ENCODE measurements around the gene BACH1. TPM values are rescaled to one million over a fixed set of nuclear protein-coding genes. Genes with fewer than 3 reads are reported as not detected.
"Not testable (repeated sequence)": the region's sequence is repeated elsewhere in the genome, so short reads cannot be mapped to it uniquely, and the experiment has no call there.

BACH1 gene
- total RNA-seq (10 to 100 TPM; 46.5 to 49.0 TPM), polyA plus RNA-seq (10 to 100 TPM; 19.1 to 19.4 TPM)

GRCh38 chr21:29298348-29299045 is at the start of gene BACH1:
Gene BACH1, plus strand, starts transcription at chr21:29298922. Its CDS starts 22,359 bp downstream, at chr21:29321281.
- Histone ChIP-seq H3K36me3 (ENCODE audit: insufficient read depth, low read length) (no peaks in the 10 kb centered on the region), H3K27me3 (ENCODE audit: insufficient read depth, low read length) (no peaks in the 10 kb centered on the region), H3K4me1 (ENCODE audit: insufficient read depth, low read length) (peaks cover 61% of the 10 kb centered on the region), H3K4me3 (ENCODE audit: low read length in 2 of 2) (peak within 1 kb of the TSS; percentile 32 to 67), H3K9me3 (ENCODE audit: control insufficient read depth in 1 of 2, low read length in 2 of 2) (no peaks in the 10 kb centered on the region), H3K27ac (ENCODE audit: low read depth, low read length) (peak within 1 kb of the TSS; percentile 47)
- Mint-ChIP-seq H3K27ac (peak within 1 kb of the TSS; percentile 70 to 94 (median 85)), H3K4me1 (peaks cover 50 to 84% (median 68%) of the 10 kb centered on the region in 4 donors), H3K9me3 (peaks cover 0 to 2% (median 0%) of the 10 kb centered on the region in 8 donors), H3K4me3 (peak within 1 kb of the TSS; percentile 86 to 95 (median 90)), H3K36me3 (peaks cover 0 to 4% of the 10 kb centered on the region in 2 donors), H3K27me3 (no peaks in the 10 kb centered on the region)
- CTCF ChIA-PET (ENCODE audit: partially characterized antibody), result interaction anchor here (0.7 to 2.8 kb wide), 10 partner anchors 10 to 219 kb away, joined by 3 to 14 read pairs (median 4); no protein-coding TSS in a partner anchor
- DNase-seq, result peak; percentile 76 to 83 (median 80)
- POLR2A ChIA-PET (ENCODE audit: partially characterized antibody), result interaction anchor here (1.2 to 4.3 kb wide), 7 partner anchors 15 to 305 kb away, joined by 3 to 42 read pairs (median 10); partner anchors contain the start of genes CCT8 and USP16
- intact Hi-C loops (cut with micrococcal nuclease), result loop anchor here (1.0 to 10.0 kb wide), 5 partner anchors 102 to 414 kb away; partner anchors contain the start of genes CCT8 and USP16

- H3K4me1 ChIP-seq (ENCODE audit: insufficient read depth, low read length); CTCF ChIA-PET (ENCODE audit: partially characterized antibody); H3K4me3 Mint-ChIP-seq; H3K36me3 Mint-ChIP-seq; H3K4me1 Mint-ChIP-seq; intact Hi-C loops (cut with micrococcal nuclease); H3K27ac ChIP-seq (ENCODE audit: low read depth, low read length); H3K9me3 ChIP-seq (ENCODE audit: control insufficient read depth in 1 of 2, low read length in 2 of 2); H3K27me3 Mint-ChIP-seq; H3K27me3 ChIP-seq (ENCODE audit: insufficient read depth, low read length); DNase-seq; H3K4me3 ChIP-seq (ENCODE audit: low read length in 2 of 2); H3K36me3 ChIP-seq (ENCODE audit: insufficient read depth, low read length): not testable (repeated sequence)
- peaks cover 2 to 23% (median 19%) of the 10 kb centered on the region in 8 donors for H3K9me3 Mint-ChIP-seq
- H3K27ac Mint-ChIP-seq, result peak overlapping the region in 1 of 7 donors; percentile 34
- POLR2A ChIA-PET (ENCODE audit: partially characterized antibody), result interaction anchor here (0.6 kb wide), 1 partner anchor 128 kb away, joined by 3 read pairs; no protein-coding TSS in a partner anchor
These were observed 49.4 kb upstream of the BACH1 start for GRCh38 chr21:29249289-29249688.

GRCh38 chr21:29250636-29251035 is 48.1 kb upstream of the BACH1 start:
- CTCF ChIA-PET (ENCODE audit: partially characterized antibody), result no interaction called here
- no peak overlapping the region for H3K4me3 Mint-ChIP-seq
- no peak overlapping the region for H3K4me3 ChIP-seq (ENCODE audit: low read length in 2 of 2)
- peaks cover 0 to under 1% (median 0%) of the 10 kb centered on the region in 4 donors for H3K4me1 Mint-ChIP-seq
- no peaks in the 10 kb centered on the region for H3K4me1 ChIP-seq (ENCODE audit: insufficient read depth, low read length)
- no peak for DNase-seq
- POLR2A ChIA-PET (ENCODE audit: partially characterized antibody), result no interaction called here
- H3K36me3 Mint-ChIP-seq, result peaks cover 6% of the 10 kb centered on the region in 2 donors
- H3K36me3 ChIP-seq (ENCODE audit: insufficient read depth, low read length), result no peaks in the 10 kb centered on the region
- no peak overlapping the region for H3K27ac ChIP-seq (ENCODE audit: low read depth, low read length)
- H3K9me3 Mint-ChIP-seq, result peaks cover 2 to 33% (median 27%) of the 10 kb centered on the region in 8 donors
- H3K27me3 ChIP-seq (ENCODE audit: insufficient read depth, low read length), result no peaks in the 10 kb centered on the region
- intact Hi-C loops (cut with micrococcal nuclease), result no loop called here
- H3K27ac Mint-ChIP-seq, result no peak overlapping the region
- peaks cover 4 to 6% of the 10 kb centered on the region in 2 donors for H3K27me3 Mint-ChIP-seq
- no peaks in the 10 kb centered on the region for H3K9me3 ChIP-seq (ENCODE audit: control insufficient read depth in 1 of 2, low read length in 2 of 2)

- Mint-ChIP-seq H3K27me3 (peaks cover 4 to 12% of the 10 kb centered on the region in 2 donors), H3K9me3 (peaks cover 2 to 40% (median 35%) of the 10 kb centered on the region in 8 donors), H3K36me3 (peaks cover 6 to 12% of the 10 kb centered on the region in 2 donors)
- H3K27me3 ChIP-seq (ENCODE audit: insufficient read depth, low read length); intact Hi-C loops (cut with micrococcal nuclease); H3K4me3 Mint-ChIP-seq; H3K27ac Mint-ChIP-seq; H3K27ac ChIP-seq (ENCODE audit: low read depth, low read length); H3K36me3 ChIP-seq (ENCODE audit: insufficient read depth, low read length); H3K9me3 ChIP-seq (ENCODE audit: control insufficient read depth in 1 of 2, low read length in 2 of 2); H3K4me1 ChIP-seq (ENCODE audit: insufficient read depth, low read length); DNase-seq; POLR2A ChIA-PET (ENCODE audit: partially characterized antibody); H3K4me1 Mint-ChIP-seq; H3K4me3 ChIP-seq (ENCODE audit: low read length in 2 of 2): not testable (repeated sequence)
- CTCF ChIA-PET (ENCODE audit: partially characterized antibody), result interaction anchor here (1.5 kb wide), 1 partner anchor 123 kb away, joined by 3 read pairs; no protein-coding TSS in a partner anchor
These were observed 44.9 kb upstream of the BACH1 start for GRCh38 chr21:29253861-29254260.

DNA sequence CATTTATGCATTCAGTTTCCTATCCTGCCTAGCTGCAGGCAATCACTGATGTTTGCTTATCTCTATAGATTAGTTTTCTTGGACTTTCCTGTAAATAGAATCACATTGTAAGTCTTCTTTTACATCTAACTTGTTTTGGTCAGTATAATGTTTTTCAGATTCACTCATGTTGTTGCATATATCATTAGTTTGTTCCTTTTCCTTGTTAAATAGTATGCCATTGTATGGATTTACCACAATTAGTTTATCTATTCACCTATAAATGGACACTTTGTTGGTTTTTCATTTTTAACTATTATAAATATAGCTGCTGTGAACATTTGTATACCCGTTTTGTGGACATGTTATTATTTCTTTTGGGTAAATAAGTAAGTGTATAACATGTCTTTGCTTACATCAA is 44.2 kb upstream of the BACH1 start:
- CTCF ChIA-PET (ENCODE audit: partially characterized antibody), result no interaction called here
- Mint-ChIP-seq H3K36me3 (peaks cover 6 to 12% of the 10 kb centered on the region in 2 donors), H3K4me3 (no peak overlapping the region), H3K9me3 (peaks cover 0 to 40% (median 35%) of the 10 kb centered on the region in 8 donors), H3K27me3 (peaks cover 4 to 12% of the 10 kb centered on the region in 2 donors), H3K27ac (no peak overlapping the region), H3K4me1 (no peaks in the 10 kb centered on the region)
- no peak for DNase-seq
- intact Hi-C loops (cut with micrococcal nuclease), result no loop called here
- Histone ChIP-seq H3K9me3 (ENCODE audit: control insufficient read depth in 1 of 2, low read length in 2 of 2) (no peaks in the 10 kb centered on the region), H3K36me3 (ENCODE audit: insufficient read depth, low read length) (no peaks in the 10 kb centered on the region), H3K4me3 (ENCODE audit: low read length in 2 of 2) (no peak overlapping the region), H3K27ac (ENCODE audit: low read depth, low read length) (no peak overlapping the region), H3K4me1 (ENCODE audit: insufficient read depth, low read length) (no peaks in the 10 kb centered on the region), H3K27me3 (ENCODE audit: insufficient read depth, low read length) (no peaks in the 10 kb centered on the region)
- POLR2A ChIA-PET (ENCODE audit: partially characterized antibody), result no interaction called here

DNA sequence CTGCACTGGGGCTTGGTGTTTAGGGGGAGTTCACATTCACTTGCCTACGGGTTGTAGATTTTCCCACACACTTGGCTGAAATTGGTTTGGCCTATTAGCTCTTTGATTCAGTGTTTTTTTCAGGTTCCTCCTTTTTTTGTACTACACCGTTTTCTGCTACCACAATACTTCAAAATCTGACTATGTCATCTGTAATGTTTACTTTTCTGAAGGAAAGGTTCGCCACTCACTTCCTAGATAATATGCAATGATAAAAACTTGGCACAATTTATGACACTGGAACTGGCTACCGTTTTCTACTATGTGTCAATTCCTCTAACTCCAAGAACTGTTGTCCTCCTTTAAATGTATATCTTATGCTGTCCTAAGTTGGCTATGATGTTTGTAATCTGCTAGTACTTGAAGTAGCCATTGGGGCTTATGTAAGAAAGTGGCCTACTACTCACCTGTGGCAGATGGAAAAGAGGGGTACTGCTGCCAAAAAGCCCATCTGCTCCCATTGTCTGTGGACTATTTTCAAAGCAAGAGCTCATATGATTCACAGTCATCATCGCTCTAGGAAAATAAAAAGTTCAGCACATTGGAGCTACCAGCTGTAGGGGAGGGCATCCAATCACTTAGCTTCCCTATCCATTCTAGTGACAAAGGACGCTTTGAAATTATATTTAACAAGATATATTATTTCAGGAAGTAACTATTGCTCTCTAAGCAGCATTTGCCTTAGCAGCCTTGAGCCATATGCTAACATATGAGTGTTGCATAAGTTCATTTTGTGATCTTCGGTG is 42.4 kb upstream of the BACH1 start:
- CTCF ChIA-PET (ENCODE audit: partially characterized antibody), result no interaction called here
- peaks cover 4 to 11% of the 10 kb centered on the region in 2 donors for H3K27me3 Mint-ChIP-seq
- Histone ChIP-seq H3K4me1 (ENCODE audit: insufficient read depth, low read length) (no peaks in the 10 kb centered on the region), H3K9me3 (ENCODE audit: control insufficient read depth in 1 of 2, low read length in 2 of 2) (no peaks in the 10 kb centered on the region), H3K27me3 (ENCODE audit: insufficient read depth, low read length) (no peaks in the 10 kb centered on the region), H3K27ac (ENCODE audit: low read depth, low read length) (no peak overlapping the region), H3K4me3 (ENCODE audit: low read length in 2 of 2) (no peak overlapping the region), H3K36me3 (ENCODE audit: insufficient read depth, low read length) (no peaks in the 10 kb centered on the region)
- H3K9me3 Mint-ChIP-seq, result peaks cover 0 to 40% (median 35%) of the 10 kb centered on the region in 8 donors
- POLR2A ChIA-PET (ENCODE audit: partially characterized antibody), result no interaction called here
- no peak overlapping the region for H3K27ac Mint-ChIP-seq
- H3K4me3 Mint-ChIP-seq, result no peak overlapping the region
- no peaks in the 10 kb centered on the region for H3K4me1 Mint-ChIP-seq
- intact Hi-C loops (cut with micrococcal nuclease), result no loop called here
- peaks cover 6 to 12% of the 10 kb centered on the region in 2 donors for H3K36me3 Mint-ChIP-seq
- DNase-seq, result no peak

- Histone ChIP-seq H3K4me3 (ENCODE audit: low read length in 2 of 2) (no peak overlapping the region), H3K4me1 (ENCODE audit: insufficient read depth, low read length) (no peaks in the 10 kb centered on the region), H3K27ac (ENCODE audit: low read depth, low read length) (no peak overlapping the region), H3K9me3 (ENCODE audit: control insufficient read depth in 1 of 2, low read length in 2 of 2) (no peaks in the 10 kb centered on the region), H3K27me3 (ENCODE audit: insufficient read depth, low read length) (no peaks in the 10 kb centered on the region), H3K36me3 (ENCODE audit: insufficient read depth, low read length) (no peaks in the 10 kb centered on the region)
- no peak for DNase-seq
- Mint-ChIP-seq H3K9me3 (peaks cover 0 to 34% (median 30%) of the 10 kb centered on the region in 8 donors), H3K27ac (no peak overlapping the region), H3K4me3 (no peak overlapping the region), H3K27me3 (peaks cover 6% of the 10 kb centered on the region in 2 donors), H3K4me1 (no peaks in the 10 kb centered on the region), H3K36me3 (peaks cover 6 to 12% of the 10 kb centered on the region in 2 donors)
- intact Hi-C loops (cut with micrococcal nuclease), result no loop called here
- ChIA-PET CTCF (ENCODE audit: partially characterized antibody) (no interaction called here), POLR2A (ENCODE audit: partially characterized antibody) (no interaction called here)
These were observed 41.0 kb upstream of the BACH1 start for GRCh38 chr21:29257701-29258100.

All from CD4-positive, alpha-beta memory T cell (primary cell).